ENCODE measurements around the gene ERAP2.

ERAP2 gene

DNA sequence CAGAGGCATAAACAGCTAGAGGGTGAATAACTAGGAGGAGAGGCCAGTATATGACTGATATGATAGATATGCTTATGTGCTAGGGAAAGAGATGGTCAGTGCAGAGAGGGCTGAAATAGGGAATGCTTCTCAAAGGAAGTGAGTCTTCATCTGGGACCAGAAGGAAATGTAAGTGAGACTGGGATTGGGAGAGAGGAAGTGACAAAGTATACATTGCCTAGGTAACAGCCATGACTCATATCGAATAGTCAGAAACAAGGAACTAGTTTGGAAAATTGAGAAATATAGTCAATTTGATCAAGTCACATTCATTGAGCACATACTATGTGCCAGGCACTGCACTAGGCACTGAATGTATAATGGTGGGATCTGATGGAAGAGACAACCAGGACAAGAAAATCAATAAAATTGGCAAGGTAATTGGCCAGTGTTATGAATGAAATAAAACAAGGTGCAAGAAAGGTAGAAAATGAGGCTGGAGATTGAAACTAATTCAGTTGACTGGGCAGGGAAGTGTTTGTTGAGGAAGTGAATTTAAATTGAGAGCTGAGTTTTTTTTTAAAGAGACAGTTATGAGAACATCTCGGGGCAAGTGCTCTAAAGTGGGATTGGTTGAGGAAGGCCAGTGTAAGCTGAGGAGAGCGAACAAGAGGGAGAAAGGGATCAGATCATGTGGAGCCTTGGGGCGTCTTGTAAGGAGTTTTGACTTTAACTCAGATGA, 4.3 kb downstream of the ERAP2 start:
- Mint-ChIP-seq H3K4me3 (no peak overlapping the region), H3K4me1 (peaks cover 20% of the 10 kb centered on the region), H3K36me3 (ENCODE audit: low read depth) (no peaks in the 10 kb centered on the region), H3K27me3 (ENCODE audit: low read depth, poor library complexity) (peaks cover 7% of the 10 kb centered on the region), H3K27ac (no peak overlapping the region), H3K9me3 (no peaks in the 10 kb centered on the region)
- TF ChIP-seq, protein P1, sequence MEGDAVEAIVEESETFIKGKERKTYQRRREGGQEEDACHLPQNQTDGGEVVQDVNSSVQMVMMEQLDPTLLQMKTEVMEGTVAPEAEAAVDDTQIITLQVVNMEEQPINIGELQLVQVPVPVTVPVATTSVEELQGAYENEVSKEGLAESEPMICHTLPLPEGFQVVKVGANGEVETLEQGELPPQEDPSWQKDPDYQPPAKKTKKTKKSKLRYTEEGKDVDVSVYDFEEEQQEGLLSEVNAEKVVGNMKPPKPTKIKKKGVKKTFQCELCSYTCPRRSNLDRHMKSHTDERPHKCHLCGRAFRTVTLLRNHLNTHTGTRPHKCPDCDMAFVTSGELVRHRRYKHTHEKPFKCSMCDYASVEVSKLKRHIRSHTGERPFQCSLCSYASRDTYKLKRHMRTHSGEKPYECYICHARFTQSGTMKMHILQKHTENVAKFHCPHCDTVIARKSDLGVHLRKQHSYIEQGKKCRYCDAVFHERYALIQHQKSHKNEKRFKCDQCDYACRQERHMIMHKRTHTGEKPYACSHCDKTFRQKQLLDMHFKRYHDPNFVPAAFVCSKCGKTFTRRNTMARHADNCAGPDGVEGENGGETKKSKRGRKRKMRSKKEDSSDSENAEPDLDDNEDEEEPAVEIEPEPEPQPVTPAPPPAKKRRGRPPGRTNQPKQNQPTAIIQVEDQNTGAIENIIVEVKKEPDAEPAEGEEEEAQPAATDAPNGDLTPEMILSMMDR (IDR thresholded peaks at IDR 0.05): no peak
- no peak for DNase-seq

DNA sequence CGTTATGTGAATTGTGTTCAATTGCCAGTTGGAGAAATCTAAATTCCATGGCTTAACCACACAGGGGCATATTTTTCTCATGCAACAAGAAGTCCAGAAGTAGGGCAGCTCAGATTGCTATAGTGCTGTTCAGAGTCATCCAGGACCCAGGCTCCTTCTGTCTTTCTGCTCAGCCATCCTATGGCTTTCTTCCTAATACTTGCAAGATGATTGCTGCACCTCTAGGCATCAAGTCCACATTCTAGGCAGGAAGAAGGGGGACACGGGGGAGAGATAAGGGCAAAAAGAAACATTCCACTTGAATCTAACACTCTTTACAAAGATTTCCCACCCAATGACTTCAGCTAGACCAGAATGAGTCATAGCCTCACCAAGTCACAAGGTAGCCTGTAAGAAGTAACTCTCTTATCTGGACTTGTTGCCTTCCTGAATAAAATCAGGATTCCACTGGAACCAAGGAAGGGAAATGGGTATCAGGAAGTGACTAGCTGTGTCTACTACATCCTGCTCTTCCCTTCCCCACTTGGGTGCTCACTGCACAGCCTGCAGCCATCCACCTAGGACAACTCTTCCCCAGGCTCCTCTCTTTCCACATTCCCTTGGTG, 5.3 kb downstream of the ERAP2 start:
- H3K27me3 Mint-ChIP-seq (ENCODE audit: low read depth, poor library complexity): peaks cover 7% of the 10 kb centered on the region
- H3K4me3 Mint-ChIP-seq: no peak overlapping the region
- no peak overlapping the region for H3K27ac Mint-ChIP-seq
- DNase-seq: no peak
- H3K9me3 Mint-ChIP-seq: no peaks in the 10 kb centered on the region
- H3K36me3 Mint-ChIP-seq (ENCODE audit: low read depth): no peaks in the 10 kb centered on the region
- peaks cover 16% of the 10 kb centered on the region for H3K4me1 Mint-ChIP-seq
- TF ChIP-seq, protein P1 (IDR thresholded peaks at IDR 0.05): no peak

DNA sequence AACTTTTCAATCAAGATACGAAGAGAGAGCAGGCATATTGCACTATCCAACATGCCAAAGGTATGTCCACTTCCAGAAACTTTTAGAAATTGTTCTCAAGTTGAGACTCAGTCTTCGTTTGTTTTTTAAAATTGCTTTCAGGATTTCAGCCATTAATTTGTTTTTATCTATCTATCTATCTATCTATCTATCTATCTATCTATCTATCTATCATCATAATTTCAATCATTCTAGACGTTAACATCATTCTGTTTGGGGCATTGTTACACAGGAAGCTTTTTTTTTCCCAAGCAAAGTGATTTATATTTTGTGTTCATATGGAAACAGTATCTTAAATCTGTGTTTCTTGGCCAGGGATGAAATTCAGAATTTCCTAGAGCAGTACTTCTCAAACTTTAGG, 7.6 kb downstream of the ERAP2 start:
- no peak for DNase-seq
- Mint-ChIP-seq H3K36me3 (ENCODE audit: low read depth) (no peaks in the 10 kb centered on the region), H3K27me3 (ENCODE audit: low read depth, poor library complexity) (peaks cover 8% of the 10 kb centered on the region), H3K9me3 (no peaks in the 10 kb centered on the region), H3K4me1 (peaks cover 15% of the 10 kb centered on the region), H3K4me3 (no peak overlapping the region), H3K27ac (no peak overlapping the region)
- TF ChIP-seq, protein P1 (IDR thresholded peaks at IDR 0.05): no peak

DNA sequence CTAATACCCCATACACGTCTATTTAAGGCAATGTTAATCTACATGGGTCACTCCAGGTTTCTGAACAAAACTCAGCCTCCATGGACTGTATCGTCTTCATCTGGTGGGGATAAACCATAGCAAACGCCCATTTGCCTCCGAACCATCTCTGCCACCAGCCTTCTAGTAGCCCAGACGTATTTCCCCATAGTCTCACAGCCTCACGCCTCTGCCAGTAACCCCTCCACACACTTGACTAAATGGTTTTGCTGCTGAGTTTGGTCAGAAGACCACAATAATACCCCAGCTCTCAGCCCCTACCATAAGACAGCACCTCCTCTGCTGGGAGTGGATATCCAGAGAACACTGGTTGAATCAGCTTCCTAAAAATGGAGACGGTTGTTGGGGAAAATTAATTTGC, 8.7 kb downstream of the ERAP2 start:
- H3K9me3 Mint-ChIP-seq: no peaks in the 10 kb centered on the region
- peaks cover 13% of the 10 kb centered on the region for H3K27me3 Mint-ChIP-seq (ENCODE audit: low read depth, poor library complexity)
- TF ChIP-seq, protein P1 (IDR thresholded peaks at IDR 0.05): no peak
- no peaks in the 10 kb centered on the region for H3K36me3 Mint-ChIP-seq (ENCODE audit: low read depth)
- H3K27ac Mint-ChIP-seq: no peak overlapping the region
- no peak overlapping the region for H3K4me3 Mint-ChIP-seq
- H3K4me1 Mint-ChIP-seq: peaks cover 15% of the 10 kb centered on the region
- no peak for DNase-seq

DNA sequence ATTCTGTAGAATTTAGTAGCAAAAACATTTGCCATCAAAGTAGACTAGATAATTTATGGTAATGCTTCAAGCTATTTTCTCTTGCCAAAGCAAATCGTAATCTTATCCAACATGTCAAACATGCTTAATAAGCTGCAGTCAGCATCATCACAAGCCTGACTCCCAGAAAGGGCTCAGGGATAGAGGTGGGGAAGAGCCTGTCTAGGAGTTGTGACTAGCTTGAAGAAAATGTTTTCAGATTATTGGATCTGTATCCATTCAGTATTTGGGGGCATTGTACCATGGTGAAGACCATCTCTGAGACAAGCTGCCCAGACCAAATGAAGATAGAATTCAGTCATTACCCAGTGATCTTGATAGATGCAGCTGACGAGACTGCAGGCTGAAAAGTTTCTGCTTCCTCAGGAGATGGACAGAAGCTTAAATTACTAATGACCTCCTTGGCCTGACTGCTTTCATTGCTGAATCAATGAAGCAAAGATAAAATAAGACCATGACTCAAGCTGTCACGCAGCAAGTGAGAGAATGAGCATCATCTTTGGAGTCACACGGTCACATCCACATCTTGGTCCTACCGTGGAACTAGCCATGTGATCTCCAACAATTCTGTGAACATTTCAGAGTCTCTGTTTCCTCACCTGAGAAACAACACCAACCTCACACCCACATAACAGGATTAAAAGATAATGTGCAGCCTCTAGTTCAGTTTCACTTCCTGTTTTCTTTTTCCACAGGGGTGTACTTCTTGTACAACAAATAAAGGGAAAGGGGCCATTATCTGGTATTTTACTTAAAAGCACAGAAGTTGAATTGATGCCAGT, 9.4 kb downstream of the ERAP2 start:
- no peaks in the 10 kb centered on the region for H3K36me3 Mint-ChIP-seq (ENCODE audit: low read depth)
- TF ChIP-seq, protein P1 (IDR thresholded peaks at IDR 0.05): no peak
- no peak overlapping the region for H3K27ac Mint-ChIP-seq
- peaks cover 15% of the 10 kb centered on the region for H3K4me1 Mint-ChIP-seq
- no peak overlapping the region for H3K4me3 Mint-ChIP-seq
- DNase-seq: no peak
- H3K9me3 Mint-ChIP-seq: no peaks in the 10 kb centered on the region
- peaks cover 9% of the 10 kb centered on the region for H3K27me3 Mint-ChIP-seq (ENCODE audit: low read depth, poor library complexity)
